H1 (cell line): ENCODE results near the gene KCNK3. TPM values are rescaled to one million over a fixed set of nuclear protein-coding genes. Genes with fewer than 3 reads are reported as not detected.

Experiments
- CTCF ChIA-PET: fragments of 300-600 bp; sonication (Branson Sonifier 250); formaldehyde crosslinking; loops from one replicate; lab custom pipeline; 2021; ENCODE audit not compliant: partially characterized antibody; lab: Charles Lee
- POLR2A ChIA-PET: fragments of 300-600 bp; sonication (Branson Sonifier 250); formaldehyde crosslinking; loops from one replicate; lab custom pipeline; 2021; ENCODE audit warnings: inconsistent platforms; ENCODE audit not compliant: partially characterized antibody; lab: Charles Lee
- DNase-seq, 2 experiments: peaks; one replicate each; pipeline versions ENCODE4 v3.0.0 to v3.0.0-alpha.2; 2010 to 2022; ENCODE audit warnings: low spot score in 2 of 2, low read depth in 1 of 2, mixed read lengths in 1 of 2
- FAIRE-seq: peaks from 2 replicates; lab custom pipeline; 2011; peaks lifted over from hg19 to GRCh38; lab: Jason Lieb, UNC
- H2AFZ ChIP-seq: 2 replicates; pipeline ENCODE4 v1.8.1; 2012; ENCODE audit warnings: low read length, inconsistent platforms
- H2AK5ac ChIP-seq: 2 replicates; pipeline ENCODE4 v1.6.1; 2013; ENCODE audit warnings: low read depth, low read length
- H2BK120ac ChIP-seq: replicated peaks from 2 replicates; pipeline ENCODE3; 2013; ENCODE audit warnings: low read depth, low read length, inconsistent platforms
- H2BK12ac ChIP-seq: 2 replicates; pipeline ENCODE4 v1.6.1; 2013; ENCODE audit warnings: low read depth, low read length
- H2BK15ac ChIP-seq: 2 replicates; pipeline ENCODE4 v1.6.1; 2013; ENCODE audit warnings: low read length
- H2BK20ac ChIP-seq: 2 replicates; pipeline ENCODE4 v1.6.1; 2013; ENCODE audit warnings: low read length
- H2BK5ac ChIP-seq: 2 replicates; pipeline ENCODE4 v1.6.1; 2013; ENCODE audit warnings: low read depth, low read length
- H3K14ac ChIP-seq: 2 replicates; pipeline ENCODE4 v1.6.1; 2013; ENCODE audit warnings: inconsistent platforms; ENCODE audit not compliant: insufficient read length
- H3K18ac ChIP-seq: 2 replicates; pipeline ENCODE4 v1.6.1; 2013; ENCODE audit warnings: low read length; ENCODE audit errors: extremely low read depth
- H3K23ac ChIP-seq: 2 replicates; pipeline ENCODE4 v1.6.1; 2013; ENCODE audit warnings: inconsistent platforms; ENCODE audit not compliant: insufficient read length
- H3K23me2 ChIP-seq: 2 replicates; pipeline ENCODE4 v1.6.1; 2013; ENCODE audit warnings: low read depth, low read length
- H3K27ac ChIP-seq: 2 replicates; pipeline ENCODE4 v1.6.1; 2011; ENCODE audit warnings: low read depth, low read length, inconsistent platforms
- H3K27me3 ChIP-seq, 4 experiments: replicated peaks in 1 of 4; 1 replicate in 1 of 4; 2 replicates in 3 of 4; pipeline versions ENCODE4 v1.6.1 to v1.8.1; 2011 to 2013; ENCODE audit warnings: low read length in 3 of 4, mild to moderate bottlenecking in 3 of 4, inconsistent platforms in 2 of 4, mixed read lengths in 2 of 4, moderate library complexity in 1 of 4; ENCODE audit not compliant: control insufficient read depth in 3 of 4, insufficient read depth in 3 of 4; ENCODE audit errors: extremely low read depth in 1 of 4
- H3K36me3 ChIP-seq, 4 experiments: 2 replicates each; pipeline versions ENCODE4 v1.6.1 to v1.8.1; 2011 to 2013; ENCODE audit warnings: mild to moderate bottlenecking in 4 of 4, low read length in 3 of 4, moderate library complexity in 2 of 4, control low read depth in 1 of 4, inconsistent platforms in 1 of 4; ENCODE audit not compliant: insufficient read depth in 4 of 4, control insufficient read depth in 2 of 4
- H3K4ac ChIP-seq: replicated peaks from 2 replicates; pipeline ENCODE3; 2013; ENCODE audit warnings: low read length, low read depth, mixed read lengths, inconsistent platforms; ENCODE audit not compliant: insufficient read length
- H3K4me1 ChIP-seq, 4 experiments: replicated peaks in 1 of 4; 1 replicate in 1 of 4; 2 replicates in 3 of 4; pipeline versions ENCODE4 v1.6.1 to v1.8.1; 2011 to 2013; ENCODE audit warnings: low read length in 3 of 4, inconsistent platforms in 2 of 4, mixed read lengths in 1 of 4; ENCODE audit not compliant: insufficient read depth in 4 of 4, control insufficient read depth in 3 of 4
- H3K4me2 ChIP-seq, 2 experiments: 2 replicates each; pipeline versions ENCODE4 v1.6.1 to v1.8.1; 2011 to 2013; ENCODE audit warnings: low read depth in 2 of 2, low read length in 2 of 2, control low read depth in 1 of 2, inconsistent platforms in 1 of 2, mild to moderate bottlenecking in 1 of 2; ENCODE audit not compliant: insufficient read depth in 1 of 2
- H3K4me3 ChIP-seq, 4 experiments: fragments of 200-600, 300-600 bp in 1 of 4; sonication (generic), shearing (Covaris generic), sonication (Bioruptor Twin) in 1 of 4; 2 replicates each; pipeline versions ENCODE4 v1.5.1 to v1.8.1; 2011 to 2016; ENCODE audit warnings: low read length in 4 of 4, low read depth in 3 of 4, control low read depth in 2 of 4, inconsistent platforms in 2 of 4, mild to moderate bottlenecking in 2 of 4, mixed read lengths in 1 of 4, moderate library complexity in 1 of 4; ENCODE audit not compliant: insufficient read depth in 2 of 4; ENCODE audit errors: extremely low read depth in 1 of 4
- H3K56ac ChIP-seq: replicated peaks from 2 replicates; pipeline ENCODE3; 2013; ENCODE audit warnings: low read depth, mild to moderate bottlenecking, mixed read lengths, low read length, inconsistent platforms; ENCODE audit not compliant: insufficient read length
- H3K79me1 ChIP-seq: 2 replicates; pipeline ENCODE4 v1.6.1; 2013; ENCODE audit warnings: low read depth, low read length, control low read depth
- H3K79me2 ChIP-seq, 2 experiments: 2 replicates each; pipeline versions ENCODE4 v1.6.1 to v1.8.1; 2012 to 2013; ENCODE audit warnings: low read length in 2 of 2, mild to moderate bottlenecking in 2 of 2, inconsistent platforms in 1 of 2; ENCODE audit not compliant: insufficient read depth in 2 of 2, control insufficient read depth in 1 of 2
- H3K9ac ChIP-seq, 4 experiments: replicated peaks in 1 of 4; 1 replicate in 1 of 4; 2 replicates in 3 of 4; pipeline versions ENCODE4 v1.6.1 to v1.8.1; 2011 to 2013; ENCODE audit warnings: low read depth in 3 of 4, low read length in 3 of 4, control low read depth in 2 of 4, mild to moderate bottlenecking in 2 of 4, moderate library complexity in 2 of 4, inconsistent platforms in 1 of 4; ENCODE audit errors: extremely low read depth in 1 of 4
- H3K9me3 ChIP-seq, 2 experiments: 2 replicates each; pipeline versions ENCODE4 v1.6.1 to v1.8.1; 2012 to 2013; ENCODE audit warnings: mild to moderate bottlenecking in 2 of 2, moderate library complexity in 2 of 2, control low read depth in 1 of 2, inconsistent platforms in 1 of 2, low read depth in 1 of 2, low read length in 1 of 2, mixed read lengths in 1 of 2; ENCODE audit not compliant: insufficient read depth in 2 of 2
- H4K20me1 ChIP-seq, 2 experiments: replicated peaks in 1 of 2; 2 replicates each; pipeline versions ENCODE3 to v1.8.1; 2011 to 2013; ENCODE audit warnings: inconsistent platforms in 2 of 2, low read length in 2 of 2, mild to moderate bottlenecking in 1 of 2; ENCODE audit not compliant: insufficient read depth in 2 of 2, control insufficient read depth in 1 of 2
- H4K5ac ChIP-seq: 2 replicates; pipeline ENCODE4 v1.6.1; 2013; ENCODE audit warnings: low read length, low read depth, mixed read lengths, inconsistent platforms; ENCODE audit not compliant: insufficient read length
- H4K8ac ChIP-seq: 2 replicates; pipeline ENCODE4 v1.8.0; 2013; ENCODE audit warnings: mild to moderate bottlenecking, moderate library complexity, low read length, inconsistent platforms; ENCODE audit not compliant: insufficient read depth; ENCODE audit errors: extremely low read depth
- H4K91ac ChIP-seq: replicated peaks from 2 replicates; pipeline ENCODE3; 2013; ENCODE audit warnings: low read length, mixed read lengths, inconsistent platforms; ENCODE audit not compliant: insufficient read length
- CEBPB ChIP-seq: IDR thresholded peaks from 2 replicates; pipeline ENCODE4 v1.6.1; 2012; ENCODE audit warnings: low read depth, low read length
- CHD2 ChIP-seq: IDR thresholded peaks from 2 replicates; pipeline ENCODE4 v1.6.1; 2012; ENCODE audit warnings: low read length, improper control_type of control experiment
- FOSL1 ChIP-seq: IDR thresholded peaks from 2 replicates; pipeline ENCODE4 v1.6.1; 2011; ENCODE audit warnings: mild to moderate bottlenecking, low read depth, low read length, moderate library complexity; ENCODE audit not compliant: insufficient read depth
- GTF2F1 ChIP-seq: IDR thresholded peaks from 2 replicates; pipeline ENCODE4 v1.6.1; 2012; ENCODE audit warnings: low read depth, low read length, improper control_type of control experiment, borderline replicate concordance
- JUN ChIP-seq: IDR thresholded peaks from 2 replicates; pipeline ENCODE4 v1.6.1; 2011; ENCODE audit warnings: low read depth, mild to moderate bottlenecking, improper control_type of control experiment, low read length
- KDM5A ChIP-seq: fragments of 200-600 bp; IDR thresholded peaks from 2 replicates; pipeline ENCODE4 v1.7.1; 2012; ENCODE audit warnings: mild to moderate bottlenecking, low read length, inconsistent platforms, mixed read lengths
- MAFK ChIP-seq: IDR thresholded peaks from 2 replicates; pipeline ENCODE4 v1.6.1; 2012; ENCODE audit warnings: low read depth, mild to moderate bottlenecking, improper control_type of control experiment, low read length
- MAX ChIP-seq: IDR thresholded peaks from 2 replicates; pipeline ENCODE4 v1.6.1; 2012; ENCODE audit warnings: inconsistent platforms
- NANOG ChIP-seq: IDR thresholded peaks from 2 replicates; pipeline ENCODE4 v1.6.1; 2011; ENCODE audit warnings: low read length, low read depth, mild to moderate bottlenecking, inconsistent platforms; ENCODE audit not compliant: insufficient read depth, poor library complexity, severe bottlenecking
- POLR2AphosphoS5 ChIP-seq: IDR thresholded peaks from 2 replicates; pipeline ENCODE4 v1.6.1; 2011; ENCODE audit warnings: low read depth, low read length
- SIX5 ChIP-seq: IDR thresholded peaks from 2 replicates; pipeline ENCODE4 v1.6.1; 2011; ENCODE audit warnings: mild to moderate bottlenecking, low read depth, low read length
- SP2 ChIP-seq: IDR thresholded peaks from 2 replicates; pipeline ENCODE4 v1.6.1; 2012; ENCODE audit warnings: mild to moderate bottlenecking, low read length, inconsistent platforms
- SRF ChIP-seq: IDR thresholded peaks from 2 replicates; pipeline ENCODE4 v1.6.1; 2011; ENCODE audit warnings: mild to moderate bottlenecking, low read depth, low read length, moderate library complexity
- SUZ12 ChIP-seq: fragments of 200-600 bp; sonication (generic); IDR thresholded peaks from 2 replicates; pipeline ENCODE4 v1.6.1; 2012; ENCODE audit warnings: mild to moderate bottlenecking, inconsistent platforms, low read length, moderate library complexity, mixed read lengths
- TAF1 ChIP-seq: IDR thresholded peaks from 2 replicates; pipeline ENCODE4 v1.6.1; 2011; ENCODE audit warnings: mild to moderate bottlenecking, low read depth, low read length
- ZNF274 ChIP-seq: IDR thresholded peaks from 2 replicates; pipeline ENCODE4 v1.7.0; 2012; ENCODE audit warnings: low read length, borderline replicate concordance; ENCODE audit errors: extremely low read depth
- WGBS, 2 experiments: shearing (Covaris generic) in 1 of 2; methylation state at CpG; one replicate each; pipeline versions ENCODE4 v1.1.6 to v1.1.7; 2013 to 2015; ENCODE audit warnings: low lambda C conversion rate in 2 of 2, mixed read lengths in 2 of 2, inconsistent platforms in 1 of 2, low coverage in 1 of 2, missing lambda C conversion rate in 1 of 2; ENCODE audit not compliant: insufficient replicate concordance in 2 of 2, insufficient coverage in 1 of 2, insufficient read length in 1 of 2; ENCODE audit errors: extremely low coverage in 1 of 2, missing lambda C conversion rate in 1 of 2; 5-methylcytosine and 5-hydroxymethylcytosine counted together
- polyA plus RNA-seq, 7 experiments: library from polyadenylated mRNA; depleted of rRNA in 3 of 7; stranded (reverse) in 5 of 7; unstranded in 2 of 7; fragments of >200 nt in 5 of 7; fragments of 200-250 nt in 2 of 7; gene quantifications; 1 replicate in 5 of 7; 2 replicates in 1 of 7; 4 replicates in 1 of 7; pipeline versions ENCODE4 v1.2.1 to v1.2.3, GENCODE V29; 2011 to 2013; ENCODE audit warnings: missing spikeins in 2 of 7, mixed read lengths in 2 of 7
- total RNA-seq: library from RNA; stranded (reverse); fragmentation: NEBNext Ultra II Directional; extraction: Animal tissue kit (Norgen Biotek cat#: 25700); gene quantifications from 2 replicates; pipeline ENCODE4 v1.2.1, GENCODE V29; 2021

KCNK3 gene
- total and polyA plus RNA-seq, 2 of the 8 experiments (the other 6 are each of a cell fraction or from before 2014, with no cell fraction given): 0.29 to 0.30 TPM

DNA sequence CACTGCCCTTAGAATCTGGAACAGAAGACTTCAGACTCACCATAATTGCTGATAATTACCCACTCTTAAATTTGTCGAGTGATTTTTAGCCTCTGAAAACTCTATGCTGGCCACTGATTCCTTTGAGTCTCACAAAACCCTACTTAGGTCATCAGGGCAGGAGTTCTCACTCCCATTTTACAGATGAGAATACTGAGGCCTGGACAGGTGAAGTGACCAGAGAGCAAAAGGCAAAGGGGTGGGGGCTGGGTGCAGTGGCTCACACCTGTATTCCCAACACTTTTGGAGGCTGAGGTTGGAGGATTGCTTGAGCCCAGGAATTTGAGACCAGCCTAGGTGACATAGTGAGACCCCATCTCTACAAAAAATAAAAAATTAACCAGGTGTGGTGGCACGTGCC is 36.8 kb downstream of the KCNK3 start:
- H3K4ac ChIP-seq: no peak overlapping the region
- H2BK12ac ChIP-seq: no peak overlapping the region
- H3K79me2 ChIP-seq: no peaks in the 10 kb centered on the region
- H2BK20ac ChIP-seq: no peak overlapping the region
- H3K9ac ChIP-seq: no peak overlapping the region
- no peaks in the 10 kb centered on the region; the same call in 1 of the 2 replicates for H3K23me2 ChIP-seq
- H4K91ac ChIP-seq: no peak overlapping the region
- no peak overlapping the region for H2BK5ac ChIP-seq
- no peaks in the 10 kb centered on the region for H3K9me3 ChIP-seq
- 84% methylated on average over 2 of the region's 2 CpGs; no CpG with 5 or more reads in 1 of the 2 experiments for WGBS, 2 experiments
- no peaks in the 10 kb centered on the region for H4K20me1 ChIP-seq
- no peak overlapping the region for H3K4me2 ChIP-seq
- DNase-seq (no peak), FAIRE-seq (no peak)
- H2AFZ ChIP-seq: no peak overlapping the region
- H2BK120ac ChIP-seq: no peak overlapping the region
- no peaks in the 10 kb centered on the region; a peak in 1 of 7 replicates for H3K27me3 ChIP-seq
- H4K5ac ChIP-seq: no peak overlapping the region
- no peak overlapping the region for H4K8ac ChIP-seq
- H2AK5ac ChIP-seq: no peak overlapping the region
- no peaks in the 10 kb centered on the region for H3K79me1 ChIP-seq
- H3K14ac ChIP-seq: no peak overlapping the region
- H2BK15ac ChIP-seq: no peak overlapping the region
- no peak overlapping the region for H3K27ac ChIP-seq
- no peak overlapping the region for H3K23ac ChIP-seq
- no peaks in the 10 kb centered on the region for H3K36me3 ChIP-seq
- ChIA-PET CTCF (interaction anchor here (0.5 to 3.6 kb wide), 3 partner anchors 47 to 123 kb away, joined by 3 to 20 read pairs (median 4); no protein-coding TSS in a partner anchor), POLR2A (no interaction called here)
- no peak overlapping the region for H3K4me3 ChIP-seq
- no peaks in the 10 kb centered on the region for H3K4me1 ChIP-seq
- H3K56ac ChIP-seq: no peak overlapping the region
- H3K18ac ChIP-seq: no peak overlapping the region
- TF ChIP-seq SRF: no peak
- TF ChIP-seq NANOG: no peak
- no peak for TF ChIP-seq KDM5A
- TF ChIP-seq MAFK: no peak
- no peak for TF ChIP-seq CHD2
- no peak for TF ChIP-seq GTF2F1
- TF ChIP-seq SUZ12: no peak
- no peak for TF ChIP-seq SP2
- TF ChIP-seq ZNF274: no peak
- no peak for TF ChIP-seq POLR2AphosphoS5
- no peak for TF ChIP-seq TAF1
- no peak for TF ChIP-seq JUN
- TF ChIP-seq CEBPB: no peak
- no peak for TF ChIP-seq MAX
- no peak for TF ChIP-seq SIX5
- no peak for TF ChIP-seq FOSL1
